HG02642 (cell line): ENCODE results near the gene GTF2H4.
"Not testable (repeated sequence)": the region's sequence is repeated elsewhere in the genome, so short reads cannot be mapped to it uniquely, and the experiment has no call there.

ENCODE experiments used
- ATAC-seq: cut with Tn5 transposase; IDR thresholded peaks from one replicate; pipeline ENCODE4 v1.9.1; 2021; ENCODE audit warnings: mild to moderate bottlenecking; ENCODE audit not compliant: unreplicated experiment, poor library complexity

Gene GTF2H4

GRCh38 chr6:30917041-30917440, 9.0 kb downstream of the GTF2H4 start:
- no peak for ATAC-seq

- no peak for ATAC-seq
These were observed 9.5 kb downstream of the GTF2H4 start for GRCh38 chr6:30917487-30917886.

- ATAC-seq = no peak
These were observed 10.7 kb downstream of the GTF2H4 start for GRCh38 chr6:30918670-30919069.

- no peak for ATAC-seq
These were observed 14.4 kb downstream of the GTF2H4 start for GRCh38 chr6:30922447-30922852.

- not testable (repeated sequence) for ATAC-seq
These were observed 16.1 kb downstream of the GTF2H4 start for GRCh38 chr6:30924040-30924627.

GRCh38 chr6:30926644-30927043, 18.6 kb downstream of the GTF2H4 start:
- ATAC-seq = no peak

- ATAC-seq = not testable (repeated sequence)
These were observed 19.1 kb downstream of the GTF2H4 start for GRCh38 chr6:30927080-30927479.

- no peak for ATAC-seq
These were observed 20.7 kb downstream of the GTF2H4 start for GRCh38 chr6:30928677-30929076.

- no peak for ATAC-seq
These were observed 22.5 kb downstream of the GTF2H4 start for GRCh38 chr6:30930506-30930905.

- ATAC-seq = no peak
These were observed 23.3 kb downstream of the GTF2H4 start for GRCh38 chr6:30931272-30931671.

- no peak for ATAC-seq
These were observed 24.1 kb downstream of the GTF2H4 start, which contains the start of gene SFTA2 for GRCh38 chr6:30931969-30932645. Gene SFTA2 (minus strand): TSS chr6:30932170. CDS start chr6:30932096, 74 bp downstream.

- ATAC-seq = no peak
These were observed 24.8 kb downstream of the GTF2H4 start for GRCh38 chr6:30932665-30933365.

GRCh38 chr6:30935018-30935417, 27.0 kb downstream of the GTF2H4 start:
- no peak for ATAC-seq

- ATAC-seq = no peak
These were observed 29.3 kb downstream of the GTF2H4 start for GRCh38 chr6:30937265-30937664.

GRCh38 chr6:30938730-30939129, 30.7 kb downstream of the GTF2H4 start:
- no peak for ATAC-seq

- ATAC-seq = no peak
These were observed 31.5 kb downstream of the GTF2H4 start for GRCh38 chr6:30939473-30939872.

- ATAC-seq = no peak
These were observed 32.5 kb downstream of the GTF2H4 start, which contains the start of gene MUCL3 for GRCh38 chr6:30940361-30940986. Gene MUCL3 (plus strand): TSS chr6:30940973. CDS start chr6:30941000, 27 bp downstream.

GRCh38 chr6:30942338-30943060, 34.5 kb downstream of the GTF2H4 start:
- no peak for ATAC-seq

- ATAC-seq = no peak
These were observed 36.0 kb downstream of the GTF2H4 start for GRCh38 chr6:30944051-30944450.

GRCh38 chr6:30945281-30945680, 37.3 kb downstream of the GTF2H4 start:
- ATAC-seq = no peak
